GM12878 (cell line): ENCODE results near the gene LIFR. TPM values are rescaled to one million over a fixed set of nuclear protein-coding genes. Genes with fewer than 3 reads are reported as not detected.

Source experiments
- ATAC-seq: fragments of 200-7000 bp; cut with Tn5 transposase; 3 replicates; pipeline ENCODE4 v1.9.1; 2020; ENCODE audit warnings: mild to moderate bottlenecking, moderate library complexity
- BruUV-seq: library from RNA; stranded (reverse); fragments of 400-500 nt; replicated peaks from 2 replicates; lab custom pipeline; 2021; lab: Mats Ljungman, UMichigan
- CTCF ChIA-PET: fragments of 300-600 bp; sonication (Branson Sonifier 250); formaldehyde crosslinking; extraction: SDS; loops from one replicate; lab custom pipeline; 2021; ENCODE audit warnings: inconsistent platforms; lab: Yijun Ruan, JAX
- POLR2A ChIA-PET: fragments of 350-600 bp; formaldehyde crosslinking; extraction: SDS; loops from one replicate; lab custom pipeline; 2021; ENCODE audit warnings: inconsistent platforms; lab: Charles Lee
- RAD21 ChIA-PET: fragments of 300-600 bp; sonication (Branson Sonifier 250); formaldehyde crosslinking; loops from one replicate; lab custom pipeline; 2023; ENCODE audit warnings: antibody characterized with exemption; ENCODE audit not compliant: unreplicated experiment; lab: Charles Lee
- SMC1A ChIA-PET: fragments of 300-600 bp; sonication (Branson Sonifier 250); formaldehyde crosslinking; loops from one replicate; lab custom pipeline; 2023; ENCODE audit not compliant: unreplicated experiment, uncharacterized antibody; lab: Charles Lee
- DNase-seq: peaks from one replicate; pipeline ENCODE4 v3.0.0-alpha.2; 2011; ENCODE audit warnings: low read depth, low spot score
- FAIRE-seq: peaks from 3 replicates; lab custom pipeline; 2011; peaks lifted over from hg19 to GRCh38; lab: Jason Lieb, UNC
- H2AFZ ChIP-seq: 2 replicates; pipeline ENCODE4 v1.6.0; 2011; ENCODE audit warnings: low read depth, low read length, control low read depth; ENCODE audit not compliant: control insufficient read depth
- H3K27ac ChIP-seq: 2 replicates; pipeline ENCODE4 v1.5.1; 2011; ENCODE audit warnings: control low read depth; ENCODE audit not compliant: control insufficient read depth, insufficient read depth
- H3K27me3 ChIP-seq, 2 experiments: replicated peaks in 1 of 2; 2 replicates each; pipeline versions ENCODE4 v1.6.0 to v1.6.1; 2011; ENCODE audit warnings: low read length in 1 of 2; ENCODE audit not compliant: control insufficient read depth in 2 of 2, insufficient read depth in 2 of 2
- H3K36me3 ChIP-seq, 2 experiments: 2 replicates each; pipeline ENCODE4 v1.5.1; 2011; ENCODE audit warnings: low read length in 1 of 2; ENCODE audit not compliant: control insufficient read depth in 2 of 2, insufficient read depth in 2 of 2
- H3K4me1 ChIP-seq: 2 replicates; pipeline ENCODE4 v1.6.1; 2011; ENCODE audit warnings: mild to moderate bottlenecking, low read length, moderate library complexity, mixed read lengths; ENCODE audit not compliant: control insufficient read depth, insufficient read depth
- H3K4me2 ChIP-seq: 2 replicates; pipeline ENCODE4 v1.6.0; 2011; ENCODE audit warnings: control low read depth; ENCODE audit not compliant: control insufficient read depth, insufficient read depth
- H3K4me3 ChIP-seq: fragments of 200-600 bp; sonication (generic); 2 replicates; pipeline ENCODE4 v1.5.1; 2016
- H3K79me2 ChIP-seq: 2 replicates; pipeline ENCODE4 v1.6.0; 2011; ENCODE audit warnings: low read length; ENCODE audit not compliant: control insufficient read depth, insufficient read depth
- H3K9ac ChIP-seq: 2 replicates; pipeline ENCODE4 v1.8.0; 2011; ENCODE audit warnings: low read length, control low read depth, mixed read lengths; ENCODE audit not compliant: control insufficient read depth, insufficient read depth
- H3K9me3 ChIP-seq: replicated peaks from 3 replicates; pipeline ENCODE4 v1.5.1; 2011; ENCODE audit warnings: mild to moderate bottlenecking, low read length; ENCODE audit not compliant: control insufficient read depth, insufficient read depth
- H4K20me1 ChIP-seq: 2 replicates; pipeline ENCODE4 v1.6.0; 2011; ENCODE audit not compliant: control insufficient read depth, insufficient read depth
- ATF7 ChIP-seq: fragments of 450-650 bp; IDR thresholded peaks from 2 replicates; pipeline ENCODE4 v1.6.1; 2016; ENCODE audit warnings: low read depth, mild to moderate bottlenecking
- CHD1 ChIP-seq: IDR thresholded peaks from 2 replicates; pipeline ENCODE4 v1.6.1; 2012; ENCODE audit warnings: low read depth, low read length, improper control_type of control experiment
- CHD4 ChIP-seq: fragments of 200-600 bp; sonication (generic); IDR thresholded peaks from 2 replicates; pipeline ENCODE4 v1.6.1; 2016; ENCODE audit warnings: mild to moderate bottlenecking
- HCFC1 ChIP-seq: fragments of 150-350 bp; IDR thresholded peaks from 2 replicates; pipeline ENCODE4 v1.6.1; 2014; ENCODE audit warnings: low read length
- MAX ChIP-seq: IDR thresholded peaks from 2 replicates; pipeline ENCODE4 v1.6.1; 2012; ENCODE audit warnings: low read depth, low read length, improper control_type of control experiment
- MEF2B ChIP-seq: fragments of 450-650 bp; IDR thresholded peaks from 2 replicates; pipeline ENCODE4 v1.6.1; 2018; ENCODE audit warnings: mild to moderate bottlenecking, moderate library complexity; ENCODE audit not compliant: partially characterized antibody, poor library complexity, severe bottlenecking
- NRF1 ChIP-seq: conservative IDR thresholded peaks from 2 replicates; pipeline ENCODE4 v1.6.1; 2011; ENCODE audit warnings: mild to moderate bottlenecking, low read depth, low read length, improper control_type of control experiment
- PRDM15 ChIP-seq: fragments of 450-650 bp; formaldehyde crosslinking; IDR thresholded peaks from 2 replicates; pipeline ENCODE4 v1.4.0; 2020; ENCODE audit warnings: mild to moderate bottlenecking, moderate library complexity
- REST ChIP-seq: IDR thresholded peaks from 2 replicates; pipeline ENCODE4 v1.6.1; 2012; ENCODE audit warnings: mild to moderate bottlenecking, low read depth, low read length
- SRF ChIP-seq, 2 experiments: IDR thresholded peaks; 2 replicates each; pipeline ENCODE4 v1.6.1; 2011; ENCODE audit warnings: low read depth in 2 of 2, low read length in 2 of 2, mild to moderate bottlenecking in 1 of 2, moderate library complexity in 1 of 2
- ZNF622 ChIP-seq: fragments of 450-650 bp; IDR thresholded peaks from 2 replicates; pipeline ENCODE4 v1.6.1; 2017; ENCODE audit warnings: mild to moderate bottlenecking, inconsistent platforms
- WGBS: methylation state at CpG from one replicate; pipeline ENCODE4 v1.1.6; 2016; ENCODE audit warnings: low lambda C conversion rate; ENCODE audit not compliant: insufficient replicate concordance, insufficient coverage; ENCODE audit errors: missing lambda C conversion rate; 5-methylcytosine and 5-hydroxymethylcytosine counted together
- in situ Hi-C: fragments of 300-500 bp; cut with MboI; formaldehyde crosslinking; loops from 9 replicates; pipeline ENCODE4 v1.14.3; 2018; ENCODE audit warnings: mixed read lengths
- intact Hi-C: fragments of 100-400 bp; cut with micrococcal nuclease; formaldehyde crosslinking; loops from one replicate; pipeline ENCODE4 v1.14.2; 2022; ENCODE audit not compliant: unreplicated experiment
- polyA plus RNA-seq, 11 experiments: library from polyadenylated mRNA; depleted of rRNA in 4 of 11; unstranded in 6 of 11; stranded (reverse) in 5 of 11; fragments of >200 nt; fragmentation: Nextera tagmentation in 4 of 11; fragmentation: Illumina TruSeq in 1 of 11; extraction: Ambion mirVana in 4 of 11; extraction: Trizol in 1 of 11; gene quantifications; 1 replicate in 1 of 11; 2 replicates in 10 of 11; pipeline versions ENCODE4 v1.2.1 to v1.2.3, GENCODE V29; 2011 to 2016; ENCODE audit warnings: inconsistent platforms in 2 of 11, missing spikeins in 2 of 11, low read depth in 1 of 11
- total RNA-seq, 4 experiments: library from RNA; depleted of rRNA in 3 of 4; stranded (reverse); fragments of >200 nt in 3 of 4; fragmentation: Illumina TruSeq in 1 of 4; extraction: Trizol in 1 of 4; gene quantifications; 2 replicates each; pipeline versions ENCODE4 v1.2.1 to v1.2.3, GENCODE V29; 2013 to 2021
- TF ChIP-seq, protein P1 (sequence below): fragments of 450-650 bp; formaldehyde crosslinking; IDR thresholded peaks from 2 replicates; pipeline ENCODE4 v1.5.0; 2022; ENCODE audit warnings: mild to moderate bottlenecking, missing genetic modification characterization
- TF ChIP-seq, protein P2 (sequence below): IDR thresholded peaks from 2 replicates; pipeline ENCODE4 v1.6.1; 2011; ENCODE audit warnings: low read depth, mild to moderate bottlenecking, low read length, moderate library complexity, borderline replicate concordance; ENCODE audit errors: extremely low read depth

The LIFR gene
- total and polyA plus RNA-seq, 10 of the 15 experiments (the other 5 are each of a cell fraction or from before 2014, with no cell fraction given): 0.10 TPM; not detected in 9

- ChIA-PET CTCF (no interaction called here), SMC1A (no interaction called here), RAD21 (no interaction called here), POLR2A (no interaction called here)
- Histone ChIP-seq H3K27ac (no peak overlapping the region), H3K36me3 (no peaks in the 10 kb centered on the region), H3K4me2 (no peak overlapping the region), H3K4me3 (no peak overlapping the region), H2AFZ (no peak overlapping the region), H3K9ac (no peak overlapping the region), H3K9me3 (no peaks in the 10 kb centered on the region), H4K20me1 (no peaks in the 10 kb centered on the region), H3K27me3 (no peaks in the 10 kb centered on the region; a peak in 1 of 4 replicates), H3K79me2 (no peaks in the 10 kb centered on the region), H3K4me1 (no peaks in the 10 kb centered on the region)
- ATAC-seq (no peak), FAIRE-seq (no peak), DNase-seq (no peak)
- in situ Hi-C loops (no loop called here), intact Hi-C loops (no loop called here)
- no TSS peak for BruUV-seq
- 5% methylated on average over 2 of the region's 2 CpGs for WGBS
- TF ChIP-seq PRDM15 (no peak), ATF7 (no peak), CHD1 (no peak), NRF1 (no peak), MEF2B (no peak), ZNF622 (no peak), REST (no peak), CHD4 (no peak), SRF (IDR thresholded peaks at IDR 0.05; ENCODE audit: low read depth in 2 of 2, low read length in 2 of 2) (no peak), HCFC1 (no peak), MAX (no peak)
- TF ChIP-seq, protein P1, sequence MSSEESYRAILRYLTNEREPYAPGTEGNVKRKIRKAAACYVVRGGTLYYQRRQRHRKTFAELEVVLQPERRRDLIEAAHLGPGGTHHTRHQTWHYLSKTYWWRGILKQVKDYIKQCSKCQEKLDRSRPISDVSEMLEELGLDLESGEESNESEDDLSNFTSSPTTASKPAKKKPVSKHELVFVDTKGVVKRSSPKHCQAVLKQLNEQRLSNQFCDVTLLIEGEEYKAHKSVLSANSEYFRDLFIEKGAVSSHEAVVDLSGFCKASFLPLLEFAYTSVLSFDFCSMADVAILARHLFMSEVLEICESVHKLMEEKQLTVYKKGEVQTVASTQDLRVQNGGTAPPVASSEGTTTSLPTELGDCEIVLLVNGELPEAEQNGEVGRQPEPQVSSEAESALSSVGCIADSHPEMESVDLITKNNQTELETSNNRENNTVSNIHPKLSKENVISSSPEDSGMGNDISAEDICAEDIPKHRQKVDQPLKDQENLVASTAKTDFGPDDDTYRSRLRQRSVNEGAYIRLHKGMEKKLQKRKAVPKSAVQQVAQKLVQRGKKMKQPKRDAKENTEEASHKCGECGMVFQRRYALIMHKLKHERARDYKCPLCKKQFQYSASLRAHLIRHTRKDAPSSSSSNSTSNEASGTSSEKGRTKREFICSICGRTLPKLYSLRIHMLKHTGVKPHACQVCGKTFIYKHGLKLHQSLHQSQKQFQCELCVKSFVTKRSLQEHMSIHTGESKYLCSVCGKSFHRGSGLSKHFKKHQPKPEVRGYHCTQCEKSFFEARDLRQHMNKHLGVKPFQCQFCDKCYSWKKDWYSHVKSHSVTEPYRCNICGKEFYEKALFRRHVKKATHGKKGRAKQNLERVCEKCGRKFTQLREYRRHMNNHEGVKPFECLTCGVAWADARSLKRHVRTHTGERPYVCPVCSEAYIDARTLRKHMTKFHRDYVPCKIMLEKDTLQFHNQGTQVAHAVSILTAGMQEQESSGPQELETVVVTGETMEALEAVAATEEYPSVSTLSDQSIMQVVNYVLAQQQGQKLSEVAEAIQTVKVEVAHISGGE (CRISPR knock-in tag): no peak
- TF ChIP-seq, protein P2, sequence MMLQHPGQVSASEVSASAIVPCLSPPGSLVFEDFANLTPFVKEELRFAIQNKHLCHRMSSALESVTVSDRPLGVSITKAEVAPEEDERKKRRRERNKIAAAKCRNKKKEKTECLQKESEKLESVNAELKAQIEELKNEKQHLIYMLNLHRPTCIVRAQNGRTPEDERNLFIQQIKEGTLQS: no peak
Measured at GRCh38 chr5:38538161-38538560, 18.3 kb downstream of the LIFR start.
